GM12874 (cell line): ENCODE measurements around the gene NPC2.

ENCODE experiments used
- TF ChIP-seq, protein P1 (sequence below): IDR thresholded peaks from 2 replicates; pipeline ENCODE4 v1.5.1; 2011; ENCODE audit warnings: low read depth, mild to moderate bottlenecking, control low read depth, low read length, moderate library complexity; ENCODE audit not compliant: insufficient read depth

NPC2 gene

DNA sequence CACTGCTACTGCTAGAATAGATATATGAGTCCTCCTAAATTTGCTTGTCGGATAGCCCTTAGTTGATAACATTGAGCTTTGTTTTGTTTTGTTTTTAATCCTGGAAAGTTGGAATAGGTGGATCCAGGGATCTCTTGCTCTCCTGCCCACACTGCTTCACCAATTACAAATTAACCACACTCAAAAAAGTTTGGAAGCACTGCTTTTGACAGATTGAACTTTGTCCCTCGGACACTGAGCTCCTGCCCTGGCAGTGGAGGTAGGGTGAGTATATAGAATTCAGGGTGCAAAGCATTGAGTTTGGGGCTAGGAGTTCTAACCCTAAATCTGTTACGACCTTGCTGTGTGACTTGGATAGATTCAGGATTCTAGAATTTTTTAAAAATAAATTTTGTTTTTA, 52.0 kb downstream of the NPC2 start:
- TF ChIP-seq, protein P1, sequence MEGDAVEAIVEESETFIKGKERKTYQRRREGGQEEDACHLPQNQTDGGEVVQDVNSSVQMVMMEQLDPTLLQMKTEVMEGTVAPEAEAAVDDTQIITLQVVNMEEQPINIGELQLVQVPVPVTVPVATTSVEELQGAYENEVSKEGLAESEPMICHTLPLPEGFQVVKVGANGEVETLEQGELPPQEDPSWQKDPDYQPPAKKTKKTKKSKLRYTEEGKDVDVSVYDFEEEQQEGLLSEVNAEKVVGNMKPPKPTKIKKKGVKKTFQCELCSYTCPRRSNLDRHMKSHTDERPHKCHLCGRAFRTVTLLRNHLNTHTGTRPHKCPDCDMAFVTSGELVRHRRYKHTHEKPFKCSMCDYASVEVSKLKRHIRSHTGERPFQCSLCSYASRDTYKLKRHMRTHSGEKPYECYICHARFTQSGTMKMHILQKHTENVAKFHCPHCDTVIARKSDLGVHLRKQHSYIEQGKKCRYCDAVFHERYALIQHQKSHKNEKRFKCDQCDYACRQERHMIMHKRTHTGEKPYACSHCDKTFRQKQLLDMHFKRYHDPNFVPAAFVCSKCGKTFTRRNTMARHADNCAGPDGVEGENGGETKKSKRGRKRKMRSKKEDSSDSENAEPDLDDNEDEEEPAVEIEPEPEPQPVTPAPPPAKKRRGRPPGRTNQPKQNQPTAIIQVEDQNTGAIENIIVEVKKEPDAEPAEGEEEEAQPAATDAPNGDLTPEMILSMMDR = no peak

DNA sequence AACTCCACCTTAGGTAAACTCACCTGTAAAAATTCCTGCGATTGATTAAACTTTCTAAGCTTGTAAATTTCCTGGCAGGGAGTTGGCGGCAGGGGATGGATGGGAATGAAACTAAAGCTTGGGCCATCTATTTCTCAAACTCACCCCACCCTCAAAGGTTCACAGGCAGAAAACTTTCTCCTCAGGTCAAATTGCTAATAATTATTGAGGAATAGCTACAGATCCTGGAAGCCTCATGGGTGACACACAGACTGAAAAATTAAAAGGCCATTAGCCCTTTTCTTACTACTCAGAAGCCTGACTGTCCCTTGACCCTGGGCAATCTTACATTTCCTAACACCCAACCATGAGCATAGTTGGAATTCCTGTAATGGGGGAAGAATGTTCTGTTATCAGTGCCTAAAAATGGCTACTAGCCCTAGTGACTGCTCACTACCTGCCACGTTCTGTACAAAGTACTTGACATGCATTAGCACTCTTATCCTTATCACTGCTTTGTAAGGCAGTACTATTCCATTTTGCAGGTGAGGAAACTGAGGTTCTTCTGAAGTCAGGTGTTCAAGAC, 54.7 kb downstream of the NPC2 start:
- TF ChIP-seq, protein P1 = no peak

DNA sequence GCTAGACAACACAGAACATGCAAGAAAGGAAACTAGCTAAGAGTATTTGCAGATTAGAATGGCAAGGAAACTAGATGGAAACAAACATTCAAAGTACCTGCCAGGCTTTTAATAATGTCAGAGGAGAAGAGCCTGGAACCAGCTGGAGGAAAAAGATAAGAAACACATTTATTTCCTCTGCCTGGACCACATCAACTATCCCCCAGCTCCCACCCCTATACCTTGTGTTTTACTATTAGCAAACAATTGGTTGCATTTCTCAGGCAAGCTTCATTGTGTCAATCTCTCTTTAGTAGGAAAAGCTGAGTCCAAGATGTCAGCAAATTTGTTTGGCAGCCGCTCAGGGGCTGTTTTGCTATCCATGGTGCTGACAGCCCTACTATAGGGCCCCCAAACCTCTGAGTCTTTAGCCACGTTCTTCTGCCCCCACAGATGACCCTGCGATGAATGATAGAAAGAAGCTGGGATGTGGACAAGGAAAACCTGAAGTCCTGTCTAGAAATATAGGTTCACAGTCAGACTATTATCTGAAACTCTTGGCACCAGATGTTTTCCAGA, 55.5 kb downstream of the NPC2 start:
- TF ChIP-seq, protein P1 = no peak

DNA sequence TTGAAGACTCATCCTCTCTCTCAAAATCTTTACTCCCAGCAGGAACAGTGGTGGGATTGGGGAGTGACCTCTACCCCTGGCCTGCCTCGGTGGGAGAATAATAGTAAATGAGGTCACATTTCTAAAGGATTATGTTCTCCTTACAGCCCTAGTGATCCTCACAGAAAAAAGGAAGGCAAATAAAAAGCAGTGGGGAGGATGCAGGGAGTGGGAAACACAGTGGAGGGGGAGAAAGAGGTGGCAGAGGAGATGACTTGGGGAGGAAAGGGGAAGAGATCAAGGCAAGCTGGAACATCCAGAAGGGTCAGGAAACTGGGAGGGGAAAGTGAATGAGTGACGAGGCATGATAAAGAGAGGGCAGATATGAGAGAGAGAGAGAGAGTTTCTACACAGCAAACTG, 58.8 kb downstream of the NPC2 start:
- TF ChIP-seq, protein P1 = no peak

DNA sequence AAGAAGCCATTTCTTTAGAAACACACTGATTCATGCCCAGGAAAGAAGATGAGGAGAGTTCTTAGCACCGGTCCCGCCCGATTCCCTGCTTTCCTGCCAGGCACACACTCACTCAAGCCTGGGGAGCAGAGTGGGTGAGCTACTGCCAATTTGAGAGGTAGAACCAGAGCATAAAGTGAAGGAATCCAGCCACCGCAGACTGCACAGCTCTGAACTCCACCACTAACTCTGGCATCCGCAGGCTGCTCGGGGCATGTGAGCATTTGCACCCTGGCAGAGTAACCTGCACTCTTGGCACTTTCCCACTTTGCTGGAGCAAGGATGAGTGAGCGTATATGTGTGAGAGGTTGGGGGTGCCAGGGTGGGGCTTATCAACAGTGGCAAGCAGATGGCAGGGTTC, 63.1 kb downstream of the NPC2 start:
- TF ChIP-seq, protein P1 = no peak
